GM12873 (cell line): ENCODE data around the gene ARHGAP4.

ENCODE experiments used
- TF ChIP-seq, protein P1 (sequence below): IDR thresholded peaks from 2 replicates; pipeline ENCODE4 v1.5.1; 2012; ENCODE audit warnings: low read depth, mild to moderate bottlenecking, moderate library complexity, low read length, control low read depth; ENCODE audit not compliant: insufficient read depth; ENCODE audit errors: missing control alignments

The ARHGAP4 gene

DNA sequence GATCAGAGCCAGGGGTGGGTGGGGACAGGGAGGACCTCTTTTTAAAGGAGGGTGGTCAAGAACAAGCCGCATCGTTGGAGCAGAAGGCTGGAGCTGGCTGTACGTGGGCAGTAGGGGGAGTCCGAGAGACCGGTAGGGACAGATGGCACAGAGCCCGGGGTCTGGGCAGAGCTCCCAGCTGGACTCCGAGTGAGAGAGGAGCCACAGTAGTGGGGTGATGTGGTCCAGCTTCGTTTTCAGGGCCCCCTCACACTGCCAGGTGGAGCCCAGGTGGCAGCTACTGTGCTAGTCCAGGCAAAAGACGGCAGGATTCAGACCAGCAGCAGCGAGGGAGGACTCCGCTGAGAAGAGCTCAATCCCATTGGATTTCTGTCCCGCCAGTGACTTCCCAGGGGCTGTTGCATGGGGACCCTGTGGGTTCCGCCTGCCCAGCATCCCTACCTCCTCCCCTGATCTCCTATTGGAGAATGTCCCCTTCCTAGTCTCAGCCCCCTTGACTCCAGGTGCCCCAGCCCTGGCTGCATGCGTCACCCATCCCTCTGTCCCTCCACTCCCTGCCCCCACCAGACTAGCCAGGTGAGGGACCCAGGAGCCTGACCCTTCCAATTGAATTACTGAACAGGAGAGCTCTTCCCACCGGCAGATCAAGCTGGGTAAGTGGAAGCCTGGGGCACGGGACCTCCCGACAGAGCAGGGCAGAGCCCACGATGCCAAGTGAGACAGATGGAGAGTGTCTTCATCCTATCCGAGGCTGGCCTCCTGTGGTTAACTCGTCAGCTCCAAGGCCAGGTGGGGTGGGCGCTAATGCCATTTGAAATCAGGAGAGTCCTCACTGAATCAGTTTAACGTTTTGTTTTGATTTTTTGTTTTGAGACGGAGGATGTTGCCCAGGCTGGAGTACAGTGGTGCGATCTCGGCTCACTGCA, 2.9 kb downstream of the ARHGAP4 start:
- TF ChIP-seq, protein P1, sequence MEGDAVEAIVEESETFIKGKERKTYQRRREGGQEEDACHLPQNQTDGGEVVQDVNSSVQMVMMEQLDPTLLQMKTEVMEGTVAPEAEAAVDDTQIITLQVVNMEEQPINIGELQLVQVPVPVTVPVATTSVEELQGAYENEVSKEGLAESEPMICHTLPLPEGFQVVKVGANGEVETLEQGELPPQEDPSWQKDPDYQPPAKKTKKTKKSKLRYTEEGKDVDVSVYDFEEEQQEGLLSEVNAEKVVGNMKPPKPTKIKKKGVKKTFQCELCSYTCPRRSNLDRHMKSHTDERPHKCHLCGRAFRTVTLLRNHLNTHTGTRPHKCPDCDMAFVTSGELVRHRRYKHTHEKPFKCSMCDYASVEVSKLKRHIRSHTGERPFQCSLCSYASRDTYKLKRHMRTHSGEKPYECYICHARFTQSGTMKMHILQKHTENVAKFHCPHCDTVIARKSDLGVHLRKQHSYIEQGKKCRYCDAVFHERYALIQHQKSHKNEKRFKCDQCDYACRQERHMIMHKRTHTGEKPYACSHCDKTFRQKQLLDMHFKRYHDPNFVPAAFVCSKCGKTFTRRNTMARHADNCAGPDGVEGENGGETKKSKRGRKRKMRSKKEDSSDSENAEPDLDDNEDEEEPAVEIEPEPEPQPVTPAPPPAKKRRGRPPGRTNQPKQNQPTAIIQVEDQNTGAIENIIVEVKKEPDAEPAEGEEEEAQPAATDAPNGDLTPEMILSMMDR = peak; percentile 56

DNA sequence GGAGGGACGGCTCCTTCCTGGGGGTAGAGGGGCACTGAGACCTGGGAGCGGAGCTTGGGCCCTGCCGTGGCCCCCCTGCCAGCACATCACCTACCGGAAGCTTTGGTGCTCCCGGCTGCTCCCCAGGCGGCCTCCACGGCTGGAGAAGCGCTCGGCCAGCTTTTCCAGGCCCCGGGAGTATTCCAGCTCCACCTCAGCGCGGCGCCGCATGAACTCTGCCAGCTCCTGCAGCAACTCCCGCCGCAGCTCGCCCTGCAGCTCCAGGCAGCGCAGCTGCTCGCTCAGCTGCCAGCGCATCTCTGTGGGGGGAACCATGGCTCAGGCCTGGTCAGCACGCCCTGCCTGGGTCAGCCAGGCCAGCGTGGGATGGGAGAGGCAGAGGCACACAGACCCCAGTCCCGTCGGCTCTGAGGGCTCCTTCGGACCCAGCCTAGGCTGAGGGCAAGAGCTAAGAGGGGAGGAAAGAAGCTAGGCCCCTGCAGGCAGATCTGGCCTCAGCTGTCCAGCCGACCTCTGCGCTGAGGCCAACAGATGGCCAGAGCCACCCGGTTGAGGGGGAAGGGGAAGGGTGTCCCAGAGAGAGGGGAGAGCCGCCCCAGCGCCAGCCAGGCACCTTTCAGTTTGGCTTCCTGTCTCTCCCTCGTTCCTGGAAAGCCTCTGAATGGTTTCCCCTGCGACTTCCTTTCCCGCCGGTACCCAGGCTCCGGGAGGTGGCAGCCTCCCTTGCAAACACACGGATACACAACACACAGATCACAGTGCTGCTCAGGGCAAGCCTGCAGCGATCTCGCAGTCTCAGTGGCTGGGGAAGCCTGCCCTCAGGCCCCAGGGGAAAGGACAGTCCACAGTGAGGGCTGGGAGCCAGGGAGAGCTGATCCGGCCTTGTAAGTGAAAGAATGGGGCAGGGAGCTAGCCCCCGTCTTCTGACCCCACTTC, 4.3 kb downstream of the ARHGAP4 start:
- TF ChIP-seq, protein P1 = no peak

DNA sequence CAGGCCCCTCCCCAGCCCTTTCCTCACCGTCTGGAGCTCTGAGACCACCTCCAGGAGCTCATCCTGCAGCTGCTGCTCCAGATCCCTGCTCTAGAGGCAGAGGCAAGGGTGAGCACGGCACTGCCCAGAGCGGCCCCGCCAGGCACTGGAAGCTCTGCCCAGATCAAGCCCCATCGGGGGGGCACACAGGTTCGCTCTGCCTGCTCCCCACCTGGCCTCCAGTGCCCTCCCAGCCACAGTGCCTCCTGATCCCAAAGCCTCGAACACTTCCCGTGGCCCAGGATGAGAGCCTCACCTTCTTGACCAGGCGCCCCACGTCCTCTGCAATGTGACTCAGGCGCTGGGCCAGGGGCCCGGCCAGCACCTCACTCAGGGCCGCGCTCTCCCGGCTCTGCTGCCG, 5.0 kb downstream of the ARHGAP4 start:
- TF ChIP-seq, protein P1 = no peak

DNA sequence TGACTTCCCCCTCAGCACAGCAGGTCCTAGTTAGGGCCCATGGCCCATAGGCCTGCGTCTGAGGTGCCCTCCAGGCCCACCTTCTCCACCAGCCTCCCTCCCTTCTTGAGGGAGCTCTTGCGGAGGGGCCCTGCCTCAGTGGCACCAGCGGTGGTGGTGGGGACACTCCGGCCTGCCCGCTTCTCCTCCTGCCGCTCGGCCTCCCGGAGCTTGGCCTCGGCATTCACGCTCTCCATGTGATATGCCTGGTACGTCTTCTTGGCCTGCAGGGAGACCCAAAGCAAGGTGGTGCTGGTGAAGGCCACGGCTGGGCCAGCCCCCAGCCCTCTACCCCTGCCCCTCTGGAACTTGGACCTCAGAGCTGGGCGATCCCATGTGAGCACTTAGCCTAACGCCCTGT, 5.5 kb downstream of the ARHGAP4 start:
- TF ChIP-seq, protein P1 = no peak

DNA sequence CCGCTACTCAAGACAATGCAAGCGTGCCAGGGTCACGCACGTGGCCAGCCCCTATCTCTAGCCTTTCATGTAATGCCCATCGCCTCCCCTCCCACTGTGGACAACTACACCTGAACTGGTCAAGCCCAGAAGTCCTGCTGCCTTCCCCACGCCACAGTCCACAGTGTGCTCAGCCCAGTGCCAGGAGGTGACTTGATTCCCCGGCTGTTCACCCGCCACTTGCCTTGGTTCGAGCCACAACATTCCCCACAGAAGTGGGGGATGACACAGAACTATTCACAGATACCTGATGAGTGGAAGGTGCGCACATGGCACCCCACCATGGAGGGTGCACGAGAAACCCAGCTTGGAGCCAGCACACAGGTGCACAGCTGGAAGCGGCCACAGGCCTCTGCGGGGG, 6.8 kb downstream of the ARHGAP4 start:
- TF ChIP-seq, protein P1 = no peak

DNA sequence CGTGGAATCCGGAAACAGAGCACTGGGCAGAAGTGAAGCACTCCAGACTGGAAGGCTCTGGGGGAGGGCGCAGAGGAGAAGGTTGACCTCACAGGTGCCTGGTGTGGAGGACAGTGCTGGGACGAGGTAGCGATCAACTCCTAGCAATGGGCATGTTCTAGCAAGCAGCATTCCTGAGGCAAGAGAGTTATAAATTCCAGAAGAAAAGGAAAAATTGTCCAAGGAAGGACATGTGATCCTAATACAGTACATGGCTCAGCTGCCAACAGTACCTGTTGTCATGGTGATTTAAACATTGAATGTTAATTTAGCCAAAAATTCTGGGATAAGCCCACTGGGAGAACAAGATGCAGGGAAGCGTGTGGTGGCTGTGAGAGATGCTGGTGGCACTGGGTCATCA, 8.2 kb downstream of the ARHGAP4 start:
- TF ChIP-seq, protein P1 = no peak

DNA sequence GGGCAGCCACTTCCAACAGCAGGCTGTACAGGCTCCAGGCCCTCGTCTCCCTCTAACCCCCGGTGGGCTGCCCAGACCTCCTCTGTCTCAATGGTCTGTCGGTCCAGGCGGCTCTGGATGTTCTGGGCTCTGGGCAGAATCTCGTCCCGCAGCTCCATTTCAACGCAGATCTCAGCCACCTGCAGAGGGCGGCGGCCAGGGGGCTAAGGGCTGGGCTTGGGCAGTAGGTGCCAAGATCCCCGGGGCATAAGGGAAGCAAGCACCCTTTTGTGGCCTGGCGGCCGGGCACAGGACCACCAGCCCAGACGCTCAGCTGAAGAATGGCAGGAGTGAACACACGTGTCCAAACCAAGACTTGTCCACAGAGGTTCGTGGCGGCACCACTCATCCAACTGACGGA, 12.4 kb downstream of the ARHGAP4 start:
- TF ChIP-seq, protein P1 = no peak
